GM23338 (cell line): Measurements from ENCODE around the gene CXorf66. TPM values are rescaled to one million over a fixed set of nuclear protein-coding genes. Genes with fewer than 3 reads are reported as not detected.

Experiments used
- ATAC-seq: fragments of 200-7000 bp; cut with Tn5 transposase; 3 replicates; pipeline ENCODE4 v1.9.1; 2020
- DNase-seq: peaks from one replicate; pipeline ENCODE4 v3.0.0-alpha.2; 2015; ENCODE audit warnings: low spot score
- H2AFZ ChIP-seq: fragments of 200-600 bp; sonication (generic); 2 replicates; pipeline ENCODE4 v1.8.0; 2016; ENCODE audit warnings: antibody characterized with exemption, mild to moderate bottlenecking, moderate library complexity
- H3F3A ChIP-seq: fragments of 200-600 bp; sonication (generic); replicated peaks from 2 replicates; pipeline ENCODE4 v1.8.0; 2017; ENCODE audit warnings: antibody characterized with exemption, mixed run types, low read depth
- H3K27ac ChIP-seq: fragments of 200-600 bp; sonication (generic); 2 replicates; pipeline ENCODE4 v1.6.1; 2016; ENCODE audit warnings: low read depth
- H3K27me3 ChIP-seq: fragments of 200-600 bp; sonication (generic); 2 replicates; pipeline ENCODE4 v1.8.0; 2016; ENCODE audit warnings: mild to moderate bottlenecking, mixed run types, moderate library complexity; ENCODE audit not compliant: insufficient read depth
- H3K36me3 ChIP-seq: fragments of 200-600 bp; sonication (generic); 2 replicates; pipeline ENCODE4 v1.8.0; 2016; ENCODE audit warnings: mild to moderate bottlenecking; ENCODE audit not compliant: insufficient read depth
- H3K4me1 ChIP-seq: fragments of 200-600 bp; sonication (generic); 2 replicates; pipeline ENCODE4 v1.8.0; 2016; ENCODE audit warnings: mild to moderate bottlenecking, moderate library complexity; ENCODE audit not compliant: insufficient read depth
- H3K4me2 ChIP-seq: fragments of 200-600 bp; sonication (generic); 2 replicates; pipeline ENCODE4 v1.7.1; 2017; ENCODE audit warnings: mixed run types
- H3K4me3 ChIP-seq: fragments of 200-600 bp; sonication (generic); 2 replicates; pipeline ENCODE4 v1.6.1; 2016; ENCODE audit warnings: mixed run types
- H3K79me2 ChIP-seq: fragments of 200-600 bp; sonication (generic); replicated peaks from 2 replicates; pipeline ENCODE4 v1.8.0; 2017; ENCODE audit warnings: mild to moderate bottlenecking; ENCODE audit not compliant: insufficient read depth
- H3K9me2 ChIP-seq: fragments of 200-600 bp; sonication (generic); 2 replicates; pipeline ENCODE4 v1.8.0; 2017; ENCODE audit not compliant: insufficient read depth
- H4K20me1 ChIP-seq: fragments of 200-600 bp; sonication (generic); replicated peaks from 2 replicates; pipeline ENCODE4 v1.8.0; 2017; ENCODE audit warnings: mild to moderate bottlenecking; ENCODE audit not compliant: insufficient read depth
- H3K27ac Mint-ChIP-seq: 2 replicates; pipeline ENCODE4 v1.8.0; 2020; ENCODE audit warnings: inconsistent platforms, mild to moderate bottlenecking, moderate library complexity, mixed read lengths
- H3K27me3 Mint-ChIP-seq: 3 replicates; pipeline ENCODE4 v1.8.0; 2022; ENCODE audit warnings: low read depth, mild to moderate bottlenecking, moderate library complexity, mixed read lengths, inconsistent platforms; ENCODE audit not compliant: insufficient read depth, poor library complexity
- H3K36me3 Mint-ChIP-seq: 3 replicates; pipeline ENCODE4 v1.8.0; 2021; ENCODE audit warnings: low read depth, mild to moderate bottlenecking, inconsistent platforms, moderate library complexity, mixed read lengths
- H3K4me1 Mint-ChIP-seq: 3 replicates; pipeline ENCODE4 v1.8.0; 2020; ENCODE audit warnings: mild to moderate bottlenecking, inconsistent platforms, mixed read lengths
- H3K4me3 Mint-ChIP-seq: 3 replicates; pipeline ENCODE4 v1.8.0; 2021; ENCODE audit warnings: moderate library complexity, mild to moderate bottlenecking, inconsistent platforms, mixed read lengths
- H3K9me3 Mint-ChIP-seq: 3 replicates; pipeline ENCODE4 v1.8.0; 2020; ENCODE audit warnings: moderate library complexity, mild to moderate bottlenecking, inconsistent platforms, mixed read lengths
- CREB1 ChIP-seq: fragments of 250-450 bp; sonication (Bioruptor Pico); IDR thresholded peaks from 2 replicates; pipeline ENCODE4 v1.5.0; 2020; ENCODE audit warnings: low read depth, mild to moderate bottlenecking, moderate library complexity
- CTCF ChIP-seq, 2 experiments: fragments of 200-600 bp in 1 of 2; sonication (generic) in 1 of 2; conservative IDR thresholded peaks; 2 replicates each; pipeline versions ENCODE4 v1.5.1 to v1.6.1; 2016 to 2017; ENCODE audit warnings: antibody characterized with exemption in 2 of 2, low read depth in 2 of 2, mild to moderate bottlenecking in 2 of 2, moderate library complexity in 1 of 2
- ETS1 ChIP-seq: IDR thresholded peaks from 2 replicates; pipeline ENCODE4 v1.6.1; 2016; ENCODE audit warnings: antibody characterized with exemption
- EZH2 ChIP-seq: fragments of 200-600 bp; sonication (generic); IDR thresholded peaks from one replicate; pipeline ENCODE4 v1.8.0; 2017; ENCODE audit warnings: antibody characterized with exemption, mild to moderate bottlenecking, low read depth; ENCODE audit not compliant: unreplicated experiment
- EZH2phosphoT487 ChIP-seq: fragments of 200-600 bp; sonication (generic); IDR thresholded peaks from one replicate; pipeline ENCODE4 v1.8.1; 2018; ENCODE audit warnings: antibody characterized with exemption; ENCODE audit not compliant: unreplicated experiment
- JUNB ChIP-seq: IDR thresholded peaks from one replicate; pipeline ENCODE4 v1.6.1; 2016; ENCODE audit warnings: antibody characterized with exemption; ENCODE audit not compliant: unreplicated experiment
- NANOG ChIP-seq: IDR thresholded peaks from 2 replicates; pipeline ENCODE4 v1.6.1; 2016; ENCODE audit warnings: antibody characterized with exemption, borderline replicate concordance
- POLR2AphosphoS5 ChIP-seq: IDR thresholded peaks from 2 replicates; pipeline ENCODE4 v1.6.1; 2016; ENCODE audit warnings: antibody characterized with exemption, low read depth
- REST ChIP-seq: IDR thresholded peaks from one replicate; pipeline ENCODE4 v1.6.1; 2018; ENCODE audit warnings: antibody characterized with exemption; ENCODE audit not compliant: unreplicated experiment
- STAT1 ChIP-seq: IDR thresholded peaks from one replicate; pipeline ENCODE4 v1.6.1; 2016; ENCODE audit warnings: antibody characterized with exemption; ENCODE audit not compliant: unreplicated experiment
- ZNF114 ChIP-seq: fragments of 250-450 bp; sonication (Bioruptor Pico); IDR thresholded peaks from 2 replicates; pipeline ENCODE4 v1.5.0; 2020; ENCODE audit warnings: mild to moderate bottlenecking, moderate library complexity
- ZNF331 ChIP-seq: fragments of 250-450 bp; sonication (Bioruptor Pico); IDR thresholded peaks from 2 replicates; pipeline ENCODE4 v1.5.0; 2020; ENCODE audit warnings: low read depth, mild to moderate bottlenecking, moderate library complexity
- ZNF462 ChIP-seq: fragments of 250-450 bp; sonication (Bioruptor Pico); IDR thresholded peaks from 2 replicates; pipeline ENCODE4 v1.5.0; 2020; ENCODE audit warnings: mild to moderate bottlenecking, moderate library complexity
- polyA plus RNA-seq: library from polyadenylated mRNA; unstranded; fragments of >200 nt; fragmentation: Nextera tagmentation; extraction: Ambion mirVana; gene quantifications from 2 replicates; pipeline ENCODE4 v1.2.1, GENCODE V29; 2016
- total RNA-seq: library from RNA; depleted of rRNA; stranded (reverse); fragments of >200 nt; shearing (Covaris generic); gene quantifications from 2 replicates; pipeline ENCODE4 v1.2.3, GENCODE V29; 2014

Gene CXorf66
- total and polyA plus RNA-seq, 2 experiments from 2014 or later = not detected

- Mint-ChIP-seq H3K4me3 (peak overlapping the region; percentile 83), H3K27me3 (peaks cover 6% of the 10 kb centered on the region), H3K9me3 (no peaks in the 10 kb centered on the region), H3K4me1 (peaks cover 29% of the 10 kb centered on the region), H3K36me3 (no peaks in the 10 kb centered on the region), H3K27ac (peak overlapping the region; percentile 77)
- H3K9me2 ChIP-seq = no peaks in the 10 kb centered on the region
- peaks cover 23% of the 10 kb centered on the region for H3K4me1 ChIP-seq
- H3K79me2 ChIP-seq = peaks cover 25% of the 10 kb centered on the region
- no peaks in the 10 kb centered on the region for H3F3A ChIP-seq
- H3K36me3 ChIP-seq = no peaks in the 10 kb centered on the region
- 0 out of 2 replicates have a peak, but pooled peaks cover 4% of the 10 kb centered on the region for H4K20me1 ChIP-seq
- H3K4me3 ChIP-seq = peak overlapping the region; percentile 71
- TF ChIP-seq REST (no peak), NANOG (no peak), JUNB (no peak), CTCF (conservative IDR thresholded peaks at IDR 0.05; ENCODE audit: low read depth in 2 of 2) (no peak), ETS1 (no peak), EZH2 (no peak), ZNF462 (CRISPR knock-in tag) (no peak), CREB1 (CRISPR knock-in tag) (no peak), POLR2AphosphoS5 (no peak), ZNF114 (CRISPR knock-in tag) (no peak), STAT1 (no peak), ZNF331 (no peak), EZH2phosphoT487 (no peak)
- H3K4me2 ChIP-seq = peak overlapping the region; percentile 82
- H2AFZ ChIP-seq = peak overlapping the region; percentile 72
- peaks cover 3% of the 10 kb centered on the region; the same call in 1 of the 2 replicates for H3K27me3 ChIP-seq
- ATAC-seq (no peak), DNase-seq (no peak)
- H3K27ac ChIP-seq = peak overlapping the region; percentile 88; the same call in 1 of the 2 replicates
Measured at GRCh38 chrX:139933904-139934303, 31.4 kb downstream of the CXorf66 start.
